HG02759 (cell line): ENCODE measurements around the gene CD151.

Source experiments
- ATAC-seq: cut with Tn5 transposase; IDR thresholded peaks from one replicate; pipeline ENCODE4 v1.9.1; 2021; ENCODE audit warnings: mild to moderate bottlenecking, moderate library complexity; ENCODE audit not compliant: unreplicated experiment

Gene CD151

GRCh38 chr11:841981-842369, 9.2 kb downstream of the CD151 start:
- peak; percentile 22 for ATAC-seq

DNA sequence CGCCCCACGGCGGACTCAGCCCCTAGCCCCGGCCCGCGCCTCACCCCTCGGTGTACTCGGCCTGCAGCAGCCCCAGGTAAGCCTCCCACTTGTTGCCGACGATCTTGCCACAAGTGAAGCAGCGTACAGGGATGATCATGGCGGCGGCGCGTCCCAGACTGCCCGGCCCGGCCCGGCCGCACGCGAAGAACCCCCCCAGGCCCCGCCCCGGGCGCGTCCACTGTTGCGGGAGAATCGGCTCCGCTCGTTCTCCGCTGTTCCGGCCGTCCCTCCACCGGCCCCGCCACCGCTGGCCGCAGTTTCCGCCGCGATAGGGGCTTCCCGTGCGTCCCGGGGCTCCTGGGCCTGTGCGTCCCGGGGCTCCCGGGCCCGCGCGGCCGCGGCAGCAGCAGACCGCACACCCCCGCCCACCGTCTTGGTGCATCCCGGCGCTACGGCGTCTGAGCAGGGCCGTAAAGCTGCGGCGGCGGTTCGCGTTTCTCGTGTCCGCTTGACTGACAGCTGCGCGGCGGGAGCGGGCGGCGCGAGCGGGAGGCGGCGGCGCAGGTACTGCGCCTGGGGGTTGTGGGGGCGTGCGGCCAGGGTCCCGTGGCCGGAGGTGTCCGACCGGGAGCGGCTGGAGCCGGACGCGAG, 9.7 kb downstream of the CD151 start, which contains the start of the genes POLR2L and TSPAN4:
Gene POLR2L (minus strand): TSS at position 160 of the 633 bp plus-strand sequence. CDS start 21 bp downstream, at position 139.
Gene TSPAN4 (plus strand): TSS at position 483 of the 633 bp plus-strand sequence. CDS start 7,453 bp downstream, outside the sequence.
- peak; percentile 67 for ATAC-seq

- no peak for ATAC-seq
Measured at GRCh38 chr11:843086-843734, 10.5 kb downstream of the CD151 start.

DNA sequence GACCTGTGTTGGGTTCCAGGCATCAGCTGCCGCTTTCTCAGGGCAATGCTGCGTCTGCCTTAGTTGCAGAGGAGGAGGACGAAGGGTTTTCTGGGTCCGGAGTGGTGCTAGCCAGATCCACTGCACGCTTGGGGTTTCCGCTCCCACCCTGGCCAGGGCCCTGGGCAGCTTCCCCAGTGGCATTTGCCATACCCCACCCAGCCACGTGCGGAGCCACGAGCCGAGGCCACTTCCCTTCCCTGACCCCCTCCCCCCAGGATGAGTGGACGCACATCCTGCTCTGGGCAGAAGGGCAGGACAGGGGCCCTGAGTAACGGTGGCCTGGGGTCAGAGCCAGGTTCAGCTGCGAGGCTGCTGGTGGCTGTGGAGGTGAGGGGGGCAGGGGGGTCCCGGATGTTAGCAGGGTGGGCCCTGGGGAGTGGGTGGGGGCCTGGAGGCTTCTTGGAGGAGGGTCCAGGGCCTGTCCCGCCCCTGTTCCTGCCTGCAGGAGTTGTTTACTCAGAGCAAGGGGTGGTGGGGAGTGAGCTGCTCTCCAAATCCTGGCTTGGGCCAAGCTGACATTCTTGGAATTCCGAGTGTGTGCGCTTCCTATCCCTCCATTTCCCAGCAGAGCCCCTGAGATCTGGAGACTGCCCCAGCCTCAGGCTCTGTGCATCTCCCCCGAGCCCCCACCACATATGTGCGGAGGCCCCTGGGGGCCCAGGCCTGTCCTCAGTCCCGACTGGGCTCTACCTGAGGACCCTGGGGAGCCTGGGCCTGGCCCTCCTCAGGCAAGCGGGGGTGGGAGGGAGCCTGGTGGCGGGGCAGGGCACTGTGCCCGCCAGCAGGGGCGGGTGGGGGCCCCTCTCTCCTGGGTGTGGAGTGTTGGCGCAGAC, 11.3 kb downstream of the CD151 start:
- ATAC-seq = no peak

DNA sequence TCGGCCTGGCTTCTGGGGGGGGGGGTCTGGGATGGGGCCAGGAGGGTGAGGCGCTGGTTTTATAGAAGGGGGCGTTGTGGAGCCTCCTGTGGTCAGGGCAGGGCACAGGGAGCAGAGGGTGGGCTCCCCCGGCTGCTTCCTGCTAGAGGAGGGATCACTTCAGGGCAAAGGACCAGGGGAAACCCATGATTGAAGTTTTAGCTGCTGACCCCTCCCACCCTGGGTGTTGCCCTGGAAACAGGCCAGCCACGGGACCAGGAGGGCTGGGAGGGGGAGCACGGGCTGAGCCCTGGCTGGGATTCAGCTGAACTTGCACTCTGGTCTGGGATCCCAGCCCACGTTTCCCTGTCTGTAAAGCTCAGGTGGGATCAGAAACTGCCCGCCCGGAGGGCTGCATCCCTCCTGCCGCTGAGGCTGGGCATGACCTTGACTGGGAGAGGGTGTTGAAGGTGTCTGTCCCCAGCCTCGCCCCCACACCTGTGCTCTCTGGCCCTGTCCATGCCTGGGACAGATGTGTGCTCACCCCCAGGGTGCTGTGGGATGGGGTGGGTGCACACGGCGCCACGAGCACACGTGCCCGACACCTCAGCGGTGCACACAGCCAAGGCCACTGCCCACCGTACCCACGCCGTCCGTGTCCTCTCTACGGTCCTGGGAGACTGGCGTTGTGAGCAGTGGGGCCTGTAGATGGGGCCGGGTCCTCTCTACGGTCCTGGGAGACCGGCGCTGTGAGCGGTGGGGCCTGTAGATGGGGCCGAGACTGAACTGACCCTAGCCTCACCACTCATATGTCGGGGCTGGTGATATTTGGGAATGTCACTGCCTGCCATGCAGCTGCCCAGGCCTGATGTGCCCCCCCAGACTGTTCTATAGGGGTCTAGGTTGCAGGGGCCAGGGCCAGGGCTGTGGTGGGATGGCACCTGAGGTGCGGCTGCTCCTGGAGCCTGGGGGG, 12.2 kb downstream of the CD151 start:
- ATAC-seq = no peak

- no peak for ATAC-seq
Measured at GRCh38 chr11:845872-846495, 13.2 kb downstream of the CD151 start.

DNA sequence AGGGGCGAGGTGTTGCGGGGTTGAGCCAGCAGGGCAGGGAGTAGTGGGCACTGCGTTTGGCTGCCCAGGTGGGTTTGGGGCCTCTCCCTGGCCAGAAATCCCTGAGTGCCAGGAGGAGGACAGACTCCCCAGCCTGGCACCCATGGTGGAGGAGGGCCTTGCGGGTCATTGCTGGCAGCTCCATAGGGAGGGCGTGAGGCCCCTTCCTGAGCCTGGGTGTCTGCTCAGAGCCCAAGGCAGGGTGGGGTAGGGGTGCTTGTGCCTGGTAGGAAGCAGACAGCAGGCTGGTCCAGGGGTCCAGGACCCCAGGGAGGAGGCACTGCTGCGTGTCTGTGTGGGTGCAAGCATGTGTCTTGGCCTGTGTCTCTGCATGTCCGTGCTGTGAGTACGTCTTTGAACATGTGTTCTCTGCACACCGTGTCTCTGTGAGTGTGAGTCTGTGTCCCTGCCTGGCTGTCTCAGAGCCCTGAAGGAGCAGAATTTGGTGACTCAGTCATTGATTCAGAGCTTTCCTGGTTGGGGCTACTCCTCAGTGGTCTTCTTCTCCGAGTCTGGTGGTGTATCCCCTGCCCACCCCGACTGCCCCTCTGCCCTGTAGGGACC, 13.8 kb downstream of the CD151 start:
- no peak for ATAC-seq

GRCh38 chr11:847876-848275, 15.1 kb downstream of the CD151 start:
- ATAC-seq = no peak

GRCh38 chr11:848380-848931, 15.7 kb downstream of the CD151 start:
- ATAC-seq = no peak

DNA sequence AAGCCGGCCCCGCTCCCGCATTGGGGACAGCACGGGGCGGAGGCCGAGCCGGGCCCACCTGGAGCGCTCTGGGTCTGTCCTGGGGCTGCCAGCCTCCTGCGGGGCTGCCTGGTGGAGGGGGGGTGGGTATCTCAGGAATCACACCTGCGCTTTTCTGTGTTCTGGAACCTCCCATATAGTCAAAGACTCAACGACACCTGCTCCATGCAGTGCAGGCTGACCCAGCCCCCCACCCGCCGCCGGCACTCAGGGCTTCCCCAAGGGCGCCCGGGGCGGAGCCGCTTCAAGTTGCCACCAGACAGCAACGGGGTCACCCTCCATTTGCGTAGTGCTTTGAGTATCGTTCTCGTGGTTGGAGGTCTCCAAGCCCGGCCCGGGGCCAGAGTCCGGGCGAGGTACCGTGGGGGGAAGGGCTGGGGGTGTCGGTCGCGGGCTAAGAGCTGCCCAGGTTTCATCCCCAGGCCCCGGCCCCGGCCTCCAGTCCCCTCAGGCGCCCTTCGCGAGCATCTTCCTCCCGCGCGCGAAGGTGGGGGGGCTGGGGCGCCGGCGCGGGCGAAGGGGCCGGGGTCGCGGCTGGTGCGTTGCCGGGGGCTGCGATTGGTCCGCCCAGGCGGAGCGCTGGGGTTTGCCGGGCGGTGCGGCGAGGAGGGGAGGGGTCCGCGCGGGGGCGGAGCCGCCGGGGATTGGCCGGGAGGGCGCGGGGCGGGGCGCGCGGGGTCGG, 16.5 kb downstream of the CD151 start:
- no peak for ATAC-seq

DNA sequence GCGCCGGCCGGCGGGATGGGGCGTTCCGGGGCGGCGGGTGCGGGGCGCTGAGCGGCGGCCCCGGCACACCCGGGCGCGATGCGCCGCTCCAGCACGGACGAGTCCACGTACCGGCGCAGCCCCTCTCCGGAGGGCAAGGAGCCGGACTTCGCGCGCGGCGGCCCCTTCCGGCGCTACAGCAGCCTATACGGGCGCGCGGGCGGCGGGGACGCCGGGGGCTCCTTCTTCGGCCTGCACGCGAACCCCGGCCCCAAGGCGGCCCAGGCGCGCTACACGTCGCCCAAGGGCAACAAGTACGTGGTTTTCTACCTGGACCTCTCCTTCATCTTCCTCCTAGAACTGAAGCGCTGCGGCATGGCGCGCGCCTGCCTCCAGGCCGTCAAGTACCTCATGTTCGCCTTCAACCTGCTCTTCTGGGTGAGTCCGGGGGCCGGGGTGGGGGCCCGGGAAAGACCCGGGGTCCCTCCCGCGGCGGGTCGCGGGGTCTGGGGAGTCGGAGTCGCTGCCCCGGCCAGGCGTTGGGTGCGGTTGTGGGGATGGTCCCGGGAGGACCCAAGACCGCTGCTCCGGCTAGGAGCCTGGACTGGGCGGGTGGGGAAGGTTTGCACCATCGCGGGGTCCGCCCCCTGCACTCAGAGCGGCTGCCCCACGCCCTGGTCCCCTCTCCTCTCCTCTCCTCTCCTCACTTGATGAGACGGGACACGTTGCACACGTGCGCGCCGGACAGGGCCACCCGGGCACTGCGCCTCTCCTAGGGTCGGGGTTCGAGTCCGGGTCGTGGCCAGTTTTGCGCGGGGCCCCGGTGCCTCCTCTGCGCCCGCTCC, 17.4 kb downstream of the CD151 start:
- no peak for ATAC-seq

- ATAC-seq = no peak
Measured at GRCh38 chr11:850775-851763, 18.3 kb downstream of the CD151 start.

- ATAC-seq = no peak
Measured at GRCh38 chr11:852762-853161, 20.0 kb downstream of the CD151 start.

- no peak for ATAC-seq
Measured at GRCh38 chr11:853682-854448, 21.1 kb downstream of the CD151 start.

- ATAC-seq = no peak
Measured at GRCh38 chr11:854601-855329, 22.0 kb downstream of the CD151 start.
